ENCODE data around the gene UHRF1. TPM values are rescaled to one million over a fixed set of nuclear protein-coding genes. Genes with fewer than 3 reads are reported as not detected.

UHRF1 gene
- total RNA-seq, 1 donor = 7.6 TPM

- TF ChIP-seq, protein P1, sequence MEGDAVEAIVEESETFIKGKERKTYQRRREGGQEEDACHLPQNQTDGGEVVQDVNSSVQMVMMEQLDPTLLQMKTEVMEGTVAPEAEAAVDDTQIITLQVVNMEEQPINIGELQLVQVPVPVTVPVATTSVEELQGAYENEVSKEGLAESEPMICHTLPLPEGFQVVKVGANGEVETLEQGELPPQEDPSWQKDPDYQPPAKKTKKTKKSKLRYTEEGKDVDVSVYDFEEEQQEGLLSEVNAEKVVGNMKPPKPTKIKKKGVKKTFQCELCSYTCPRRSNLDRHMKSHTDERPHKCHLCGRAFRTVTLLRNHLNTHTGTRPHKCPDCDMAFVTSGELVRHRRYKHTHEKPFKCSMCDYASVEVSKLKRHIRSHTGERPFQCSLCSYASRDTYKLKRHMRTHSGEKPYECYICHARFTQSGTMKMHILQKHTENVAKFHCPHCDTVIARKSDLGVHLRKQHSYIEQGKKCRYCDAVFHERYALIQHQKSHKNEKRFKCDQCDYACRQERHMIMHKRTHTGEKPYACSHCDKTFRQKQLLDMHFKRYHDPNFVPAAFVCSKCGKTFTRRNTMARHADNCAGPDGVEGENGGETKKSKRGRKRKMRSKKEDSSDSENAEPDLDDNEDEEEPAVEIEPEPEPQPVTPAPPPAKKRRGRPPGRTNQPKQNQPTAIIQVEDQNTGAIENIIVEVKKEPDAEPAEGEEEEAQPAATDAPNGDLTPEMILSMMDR (IDR thresholded peaks at IDR 0.05; ENCODE audit: extremely low read depth, low read depth, low read length) = peak; percentile 86
- H2AFZ ChIP-seq (ENCODE audit: low read length) = no peak overlapping the region
- H3K79me2 ChIP-seq (ENCODE audit: insufficient read depth, low read length) = peaks cover 79% of the 10 kb centered on the region
- H3K27me3 ChIP-seq (ENCODE audit: insufficient read depth, low read length) = no peaks in the 10 kb centered on the region
- peak overlapping the region; percentile 78 for H3K27ac ChIP-seq (ENCODE audit: low read depth, low read length)
- H3K4me2 ChIP-seq (ENCODE audit: insufficient read depth, low read length) = peak overlapping the region; percentile 68
- no peaks in the 10 kb centered on the region for H3K9me3 ChIP-seq (ENCODE audit: low read depth, low read length)
- DNase-seq (ENCODE audit: insufficient read length, low spot score, missing footprints) = peak; percentile 58
- peaks cover 13% of the 10 kb centered on the region for H3K4me1 ChIP-seq (ENCODE audit: insufficient read depth, low read length)
- peaks cover 43% of the 10 kb centered on the region for H4K20me1 ChIP-seq (ENCODE audit: insufficient read depth, low read length)
- H3K36me3 ChIP-seq (ENCODE audit: insufficient read depth, low read length) = no peaks in the 10 kb centered on the region
- no peak overlapping the region for H3K4me3 ChIP-seq (ENCODE audit: insufficient read depth, low read length)
Measured at GRCh38 chr19:5001615-5002014, 92.3 kb downstream of the UHRF1 start.

GRCh38 chr19:5002143-5002542 is 92.8 kb downstream of the UHRF1 start:
- TF ChIP-seq, protein P1 (IDR thresholded peaks at IDR 0.05; ENCODE audit: extremely low read depth, low read depth, low read length) = no peak
- H3K4me2 ChIP-seq (ENCODE audit: insufficient read depth, low read length) = peak overlapping the region; percentile 68
- H3K36me3 ChIP-seq (ENCODE audit: insufficient read depth, low read length) = no peaks in the 10 kb centered on the region
- H3K4me3 ChIP-seq (ENCODE audit: insufficient read depth, low read length) = peak overlapping the region; percentile 31
- H3K27me3 ChIP-seq (ENCODE audit: insufficient read depth, low read length) = no peaks in the 10 kb centered on the region
- H3K9me3 ChIP-seq (ENCODE audit: low read depth, low read length) = no peaks in the 10 kb centered on the region
- peaks cover 80% of the 10 kb centered on the region for H3K79me2 ChIP-seq (ENCODE audit: insufficient read depth, low read length)
- DNase-seq (ENCODE audit: insufficient read length, low spot score, missing footprints) = peak; percentile 89
- peaks cover 13% of the 10 kb centered on the region for H3K4me1 ChIP-seq (ENCODE audit: insufficient read depth, low read length)
- H4K20me1 ChIP-seq (ENCODE audit: insufficient read depth, low read length) = peaks cover 44% of the 10 kb centered on the region
- peak overlapping the region; percentile 78 for H3K27ac ChIP-seq (ENCODE audit: low read depth, low read length)
- H2AFZ ChIP-seq (ENCODE audit: low read length) = no peak overlapping the region

GRCh38 chr19:5003781-5004180 is 94.5 kb downstream of the UHRF1 start:
- TF ChIP-seq, protein P1 (IDR thresholded peaks at IDR 0.05; ENCODE audit: extremely low read depth, low read depth, low read length) = no peak
- Histone ChIP-seq H3K79me2 (ENCODE audit: insufficient read depth, low read length) (peaks cover 78% of the 10 kb centered on the region), H2AFZ (ENCODE audit: low read length) (no peak overlapping the region)

GRCh38 chr19:5005096-5005495 is 95.8 kb downstream of the UHRF1 start:
- DNase-seq (ENCODE audit: insufficient read length, low spot score, missing footprints) = peak; percentile 66
- Histone ChIP-seq H2AFZ (ENCODE audit: low read length) (no peak overlapping the region), H3K4me1 (ENCODE audit: insufficient read depth, low read length) (peaks cover 13% of the 10 kb centered on the region), H3K4me3 (ENCODE audit: insufficient read depth, low read length) (no peak overlapping the region), H3K4me2 (ENCODE audit: insufficient read depth, low read length) (no peak overlapping the region), H3K27ac (ENCODE audit: low read depth, low read length) (no peak overlapping the region), H3K27me3 (ENCODE audit: insufficient read depth, low read length) (no peaks in the 10 kb centered on the region), H4K20me1 (ENCODE audit: insufficient read depth, low read length) (peaks cover 45% of the 10 kb centered on the region), H3K36me3 (ENCODE audit: insufficient read depth, low read length) (no peaks in the 10 kb centered on the region), H3K9me3 (ENCODE audit: low read depth, low read length) (no peaks in the 10 kb centered on the region), H3K79me2 (ENCODE audit: insufficient read depth, low read length) (peaks cover 82% of the 10 kb centered on the region)
- TF ChIP-seq, protein P1 (IDR thresholded peaks at IDR 0.05; ENCODE audit: extremely low read depth, low read depth, low read length) = no peak

More at GRCh38 chr19:5003781-5004180, 94.5 kb downstream of the UHRF1 start:
- Histone ChIP-seq H3K4me3 (ENCODE audit: insufficient read depth, low read length) (no peak overlapping the region), H3K4me1 (ENCODE audit: insufficient read depth, low read length) (peaks cover 13% of the 10 kb centered on the region), H4K20me1 (ENCODE audit: insufficient read depth, low read length) (peaks cover 41% of the 10 kb centered on the region), H3K27me3 (ENCODE audit: insufficient read depth, low read length) (no peaks in the 10 kb centered on the region), H3K27ac (ENCODE audit: low read depth, low read length) (no peak overlapping the region), H3K36me3 (ENCODE audit: insufficient read depth, low read length) (no peaks in the 10 kb centered on the region), H3K9me3 (ENCODE audit: low read depth, low read length) (no peaks in the 10 kb centered on the region), H3K4me2 (ENCODE audit: insufficient read depth, low read length) (no peak overlapping the region)
- peak; percentile 21 for DNase-seq (ENCODE audit: insufficient read length, low spot score, missing footprints)

Data from osteoblast (primary cell).